Muscle layer of duodenum (tissue), 2 donors: ENCODE measurements around the gene RBM15B.

ENCODE experiments used
- H3K27ac ChIP-seq: one replicate; pipeline ENCODE4 v1.7.0; 2013; ENCODE audit warnings: mild to moderate bottlenecking, low read length
- H3K27me3 ChIP-seq: one replicate; pipeline ENCODE4 v1.7.0; 2013; ENCODE audit warnings: low read depth, mild to moderate bottlenecking, control low read depth, low read length
- H3K36me3 ChIP-seq, 2 donors: one replicate each; pipeline ENCODE4 v1.7.0; 2013; ENCODE audit warnings: low read length in 2 of 2, control low read depth in 1 of 2, mild to moderate bottlenecking in 1 of 2; ENCODE audit not compliant: insufficient read depth in 2 of 2, control insufficient read depth in 1 of 2
- H3K4me1 ChIP-seq, 2 donors: one replicate each; pipeline ENCODE4 v1.7.0; 2013; ENCODE audit warnings: low read length in 2 of 2, mild to moderate bottlenecking in 2 of 2, control low read depth in 1 of 2, moderate library complexity in 1 of 2; ENCODE audit not compliant: insufficient read depth in 2 of 2, control insufficient read depth in 1 of 2
- H3K4me3 ChIP-seq, 2 donors: one replicate each; pipeline ENCODE4 v1.7.0; 2013; ENCODE audit warnings: low read length in 2 of 2, low read depth in 1 of 2, mild to moderate bottlenecking in 1 of 2
- H3K9me3 ChIP-seq, 2 donors: one replicate each; pipeline ENCODE4 v1.7.0; 2013; ENCODE audit warnings: low read length in 2 of 2, control low read depth in 1 of 2, mild to moderate bottlenecking in 1 of 2; ENCODE audit not compliant: control insufficient read depth in 1 of 2
- donor health status: healthy.

RBM15B gene

GRCh38 chr3:51391075-51391565 lies at the start of gene RBM15B:
TSS of gene RBM15B (plus strand) at chr3:51391285. CDS start at chr3:51391400, 115 bp downstream.
- H3K27me3 ChIP-seq: no peaks in the 10 kb centered on the region
- peak within 1 kb of the TSS; percentile 45 to 68 for H3K4me3 ChIP-seq
- H3K27ac ChIP-seq: no peak within 1 kb of the TSS
- H3K36me3 ChIP-seq: peaks cover 48 to 58% of the 10 kb centered on the region in 2 donors
- H3K9me3 ChIP-seq: no peaks in the 10 kb centered on the region
- peaks cover 28 to 63% of the 10 kb centered on the region in 2 donors for H3K4me1 ChIP-seq

DNA sequence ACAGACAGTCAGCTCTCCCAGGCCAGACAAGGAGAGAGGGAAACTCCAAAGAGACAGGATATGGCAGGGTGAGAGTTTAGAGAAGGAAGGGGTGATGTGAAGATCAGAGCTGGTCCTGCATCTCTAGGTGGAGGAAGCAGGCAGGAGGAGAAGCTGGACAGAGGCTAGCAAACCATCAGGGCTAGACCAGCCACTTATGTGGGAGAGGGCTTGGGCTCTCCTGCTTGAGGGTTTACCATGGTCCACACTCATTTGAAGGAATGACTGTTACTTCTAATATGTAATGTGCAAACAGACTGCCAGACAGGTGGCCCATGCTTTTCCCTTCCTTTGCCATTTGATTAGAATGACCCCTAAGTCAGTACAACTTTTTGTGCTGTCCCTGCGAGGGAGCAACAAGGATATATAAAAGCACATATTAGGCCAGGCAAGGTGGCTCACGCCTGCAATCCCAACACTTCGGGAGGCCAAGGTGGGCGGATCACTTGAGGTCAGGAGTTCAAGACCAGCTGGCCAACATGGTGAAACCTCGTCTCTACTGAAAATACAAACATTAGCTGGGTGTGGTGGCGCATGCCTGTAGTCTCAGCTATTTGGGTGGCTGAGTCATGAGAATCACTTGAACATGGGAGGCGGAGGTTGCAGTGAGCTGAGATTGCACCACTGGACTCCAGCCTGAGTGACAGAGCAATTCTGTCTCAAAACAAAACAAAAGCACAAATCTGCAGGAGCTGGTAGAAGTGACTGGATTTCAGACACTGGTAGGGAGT lies 47.0 kb upstream of the RBM15B start:
- Histone ChIP-seq H3K4me1 (peaks cover 7 to 10% of the 10 kb centered on the region in 2 donors), H3K36me3 (no peaks in the 10 kb centered on the region), H3K4me3 (no peak overlapping the region), H3K27me3 (no peaks in the 10 kb centered on the region), H3K27ac (no peak overlapping the region), H3K9me3 (peaks cover 0 to 3% of the 10 kb centered on the region in 2 donors)

DNA sequence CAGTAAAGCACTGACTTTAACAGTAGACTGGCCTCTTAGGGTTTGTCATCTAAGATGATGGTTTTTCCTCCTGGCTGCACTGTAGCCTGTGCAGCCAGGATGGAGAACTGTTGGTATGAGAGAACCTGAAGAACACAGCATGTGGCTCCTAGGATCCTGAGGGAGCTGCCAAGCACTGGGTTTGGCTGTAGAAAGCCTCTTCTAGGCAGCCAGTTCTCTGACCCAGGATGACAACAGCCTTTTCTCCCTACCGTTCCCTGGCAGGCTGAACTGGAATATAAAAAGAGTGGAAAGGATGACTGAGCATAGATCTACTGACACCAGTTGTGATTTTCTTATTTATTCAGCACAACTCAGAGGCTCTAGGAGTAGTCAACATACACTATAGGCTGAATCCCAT lies 40.3 kb upstream of the RBM15B start:
- H3K9me3 ChIP-seq: peaks cover 0 to 3% of the 10 kb centered on the region in 2 donors
- no peak overlapping the region for H3K4me3 ChIP-seq
- H3K4me1 ChIP-seq: no peaks in the 10 kb centered on the region
- H3K36me3 ChIP-seq: no peaks in the 10 kb centered on the region
- H3K27ac ChIP-seq: no peak overlapping the region
- no peaks in the 10 kb centered on the region for H3K27me3 ChIP-seq

GRCh38 chr3:51353131-51353530 lies 38.0 kb upstream of the RBM15B start:
- Histone ChIP-seq H3K27ac (no peak overlapping the region), H3K4me1 (no peaks in the 10 kb centered on the region), H3K4me3 (no peak overlapping the region), H3K27me3 (no peaks in the 10 kb centered on the region), H3K9me3 (no peaks in the 10 kb centered on the region), H3K36me3 (no peaks in the 10 kb centered on the region)

- no peak overlapping the region for H3K4me3 ChIP-seq
- H3K36me3 ChIP-seq: no peaks in the 10 kb centered on the region
- H3K27ac ChIP-seq: no peak overlapping the region
- no peaks in the 10 kb centered on the region for H3K27me3 ChIP-seq
- H3K9me3 ChIP-seq: no peaks in the 10 kb centered on the region
- H3K4me1 ChIP-seq: no peaks in the 10 kb centered on the region
Measured at GRCh38 chr3:51353691-51354090, 37.4 kb upstream of the RBM15B start.

DNA sequence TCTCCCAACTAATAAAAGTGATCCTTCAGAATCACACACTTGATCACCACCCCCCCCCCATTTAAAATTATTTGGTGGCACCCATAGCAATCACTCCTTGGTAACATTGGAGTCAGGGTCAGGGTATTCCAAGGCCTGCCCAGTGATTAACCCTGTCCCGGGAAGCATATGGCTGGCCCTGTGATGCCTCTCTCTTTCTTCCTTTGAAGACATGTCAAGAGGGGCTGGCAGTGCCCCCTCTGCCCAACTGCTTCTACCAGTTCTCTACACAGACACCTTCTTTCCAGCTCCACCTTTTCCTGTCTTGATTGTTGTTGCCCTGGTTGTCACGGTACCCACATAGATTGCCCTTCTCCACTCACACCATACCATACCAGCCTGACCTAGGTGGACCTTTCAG lies 36.9 kb upstream of the RBM15B start:
- Histone ChIP-seq H3K4me3 (no peak overlapping the region), H3K27ac (no peak overlapping the region), H3K27me3 (no peaks in the 10 kb centered on the region), H3K9me3 (no peaks in the 10 kb centered on the region), H3K4me1 (no peaks in the 10 kb centered on the region), H3K36me3 (no peaks in the 10 kb centered on the region)

DNA sequence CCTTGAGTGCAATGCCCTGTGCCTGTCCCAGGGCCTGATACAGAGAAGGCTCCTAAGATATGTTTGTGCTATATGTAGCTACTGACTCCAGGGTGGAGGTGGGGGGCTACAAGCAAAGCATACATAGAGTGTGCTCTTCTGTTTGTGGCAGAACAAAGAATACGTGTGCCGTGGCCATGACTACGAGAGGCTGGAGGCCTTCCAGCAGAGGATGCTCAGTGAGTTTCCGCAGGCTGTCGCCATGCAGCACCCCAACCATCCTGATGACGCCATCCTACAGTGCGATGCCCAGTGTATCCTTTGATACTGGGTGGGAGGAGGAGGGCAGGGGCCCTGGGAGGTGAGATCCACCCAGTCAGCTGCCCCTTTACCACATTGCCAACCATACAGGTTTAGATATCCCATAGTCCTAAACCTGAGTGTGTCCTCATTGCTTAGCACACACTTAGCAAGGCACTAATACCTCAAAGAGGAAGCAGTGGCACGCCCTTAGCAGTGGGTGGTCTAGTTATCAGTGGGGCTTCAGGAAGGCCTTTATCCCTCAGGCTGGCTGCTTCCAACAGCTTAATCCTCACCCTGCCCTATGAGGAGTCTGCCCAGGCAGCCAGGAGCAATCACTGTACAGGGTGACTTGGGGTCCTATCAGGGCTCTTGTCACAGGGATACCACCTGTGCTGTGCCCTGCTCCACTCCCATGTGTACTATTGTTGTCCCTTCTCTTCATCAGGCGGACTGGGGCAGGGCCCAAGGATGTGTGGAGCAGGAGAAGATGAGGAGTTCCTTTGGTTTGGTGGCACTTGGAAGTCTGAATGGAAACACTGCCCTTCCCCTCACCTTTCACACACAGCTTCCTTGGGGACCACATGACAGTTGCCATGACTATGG lies 36.1 kb upstream of the RBM15B start:
- no peak overlapping the region for H3K4me3 ChIP-seq
- H3K27ac ChIP-seq: no peak overlapping the region

GRCh38 chr3:51355891-51356578 lies 35.0 kb upstream of the RBM15B start:
- no peak overlapping the region for H3K27ac ChIP-seq
- no peaks in the 10 kb centered on the region for H3K36me3 ChIP-seq
- no peaks in the 10 kb centered on the region for H3K9me3 ChIP-seq
- no peaks in the 10 kb centered on the region for H3K4me1 ChIP-seq
- H3K4me3 ChIP-seq: no peak overlapping the region
- no peaks in the 10 kb centered on the region for H3K27me3 ChIP-seq

More for the DNA sequence above, 36.1 kb upstream of the RBM15B start:
- Histone ChIP-seq H3K36me3 (no peaks in the 10 kb centered on the region), H3K4me1 (no peaks in the 10 kb centered on the region), H3K9me3 (no peaks in the 10 kb centered on the region), H3K27me3 (no peaks in the 10 kb centered on the region)

DNA sequence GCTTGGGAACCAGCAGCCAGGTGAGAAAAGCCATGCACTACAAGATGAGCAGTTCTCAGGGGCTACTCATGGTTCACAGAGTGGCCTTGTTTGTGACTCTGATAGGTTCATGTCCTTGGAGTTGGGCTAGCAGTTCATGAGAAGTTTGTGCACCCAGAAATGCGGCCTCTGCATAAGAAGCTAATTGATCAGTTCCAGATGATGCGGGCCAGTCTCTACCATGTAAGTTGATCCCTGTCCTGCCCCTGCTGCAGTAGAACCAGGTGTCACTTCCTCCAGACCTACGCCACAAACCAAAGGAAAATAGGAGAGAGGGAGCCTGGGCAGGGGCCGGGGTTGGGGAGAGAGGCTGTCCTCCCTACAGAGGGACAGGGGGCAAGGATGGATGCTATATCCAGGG lies 33.2 kb upstream of the RBM15B start:
- Histone ChIP-seq H3K9me3 (no peaks in the 10 kb centered on the region), H3K4me1 (no peaks in the 10 kb centered on the region), H3K27me3 (no peaks in the 10 kb centered on the region), H3K27ac (no peak overlapping the region), H3K36me3 (peaks cover 0 to 9% of the 10 kb centered on the region in 2 donors), H3K4me3 (no peak overlapping the region)

- Histone ChIP-seq H3K27ac (no peak overlapping the region), H3K4me3 (no peak overlapping the region), H3K4me1 (no peaks in the 10 kb centered on the region), H3K27me3 (no peaks in the 10 kb centered on the region), H3K9me3 (no peaks in the 10 kb centered on the region), H3K36me3 (peaks cover 0 to 9% of the 10 kb centered on the region in 2 donors)
Measured at GRCh38 chr3:51358981-51359380, 32.1 kb upstream of the RBM15B start.

DNA sequence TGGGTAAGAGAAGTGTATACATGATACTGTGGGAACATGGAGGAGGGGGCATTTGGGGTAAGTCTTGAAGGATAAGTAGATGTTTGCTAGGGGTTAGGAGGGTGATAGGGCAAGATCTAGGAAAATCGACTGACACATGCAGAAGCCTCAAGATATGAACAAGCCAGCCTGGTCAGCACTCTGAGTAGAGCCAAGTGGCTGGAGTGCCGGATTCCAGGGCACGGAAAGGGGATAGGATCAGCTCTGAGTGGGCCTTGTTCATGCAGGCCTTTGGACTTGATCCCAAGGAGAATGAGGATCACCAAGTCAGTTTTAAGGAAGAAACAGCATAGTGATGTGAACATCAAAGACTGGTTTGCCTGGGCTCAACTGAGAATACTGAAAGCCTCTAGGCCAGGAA lies 30.3 kb upstream of the RBM15B start:
- Histone ChIP-seq H3K4me1 (no peaks in the 10 kb centered on the region), H3K36me3 (peaks cover 0 to 9% of the 10 kb centered on the region in 2 donors), H3K4me3 (no peak overlapping the region), H3K9me3 (no peaks in the 10 kb centered on the region), H3K27me3 (no peaks in the 10 kb centered on the region), H3K27ac (no peak overlapping the region)
